NCI-H524 treated with DMSO at 0.1 percent for 48 hours (cell line): ENCODE measurements around the gene KCNA5.

Experiments
- DNase-seq: peaks from one replicate; lab custom pipeline; 2025; lab: John Stamatoyannopoulos, UW

The KCNA5 gene

GRCh38 chr12:5064913-5065490, 21.3 kb downstream of the KCNA5 start:
- no peak for DNase-seq

- DNase-seq: no peak
Observed at GRCh38 chr12:5066251-5066650, 22.6 kb downstream of the KCNA5 start.

- DNase-seq: no peak
Observed at GRCh38 chr12:5068126-5068525, 24.4 kb downstream of the KCNA5 start.

GRCh38 chr12:5068619-5069018, 24.9 kb downstream of the KCNA5 start:
- DNase-seq: no peak

- DNase-seq: no peak
Observed at GRCh38 chr12:5070090-5070489, 26.4 kb downstream of the KCNA5 start.

- no peak for DNase-seq
Observed at GRCh38 chr12:5071496-5071895, 27.8 kb downstream of the KCNA5 start.

- no peak for DNase-seq
Observed at GRCh38 chr12:5072311-5072710, 28.6 kb downstream of the KCNA5 start.

GRCh38 chr12:5073054-5073453, 29.4 kb downstream of the KCNA5 start:
- DNase-seq: no peak

- no peak for DNase-seq
Observed at GRCh38 chr12:5073853-5074252, 30.2 kb downstream of the KCNA5 start.

- no peak for DNase-seq
Observed at GRCh38 chr12:5076761-5077160, 33.1 kb downstream of the KCNA5 start.

- DNase-seq: no peak
Observed at GRCh38 chr12:5078423-5078822, 34.7 kb downstream of the KCNA5 start.

- DNase-seq: no peak
Observed at GRCh38 chr12:5081016-5081415, 37.3 kb downstream of the KCNA5 start.

- no peak for DNase-seq
Observed at GRCh38 chr12:5083955-5084849, 40.5 kb downstream of the KCNA5 start.

- no peak for DNase-seq
Observed at GRCh38 chr12:5085896-5086295, 42.2 kb downstream of the KCNA5 start.

- DNase-seq: no peak
Observed at GRCh38 chr12:5087831-5088554, 44.3 kb downstream of the KCNA5 start.

- DNase-seq: no peak
Observed at GRCh38 chr12:5088586-5089264, 45.0 kb downstream of the KCNA5 start.

GRCh38 chr12:5094551-5094950, 50.9 kb downstream of the KCNA5 start:
- DNase-seq: no peak

GRCh38 chr12:5094986-5095385, 51.3 kb downstream of the KCNA5 start:
- no peak for DNase-seq
